Measurements from ENCODE around the gene BCL6B.

DNA sequence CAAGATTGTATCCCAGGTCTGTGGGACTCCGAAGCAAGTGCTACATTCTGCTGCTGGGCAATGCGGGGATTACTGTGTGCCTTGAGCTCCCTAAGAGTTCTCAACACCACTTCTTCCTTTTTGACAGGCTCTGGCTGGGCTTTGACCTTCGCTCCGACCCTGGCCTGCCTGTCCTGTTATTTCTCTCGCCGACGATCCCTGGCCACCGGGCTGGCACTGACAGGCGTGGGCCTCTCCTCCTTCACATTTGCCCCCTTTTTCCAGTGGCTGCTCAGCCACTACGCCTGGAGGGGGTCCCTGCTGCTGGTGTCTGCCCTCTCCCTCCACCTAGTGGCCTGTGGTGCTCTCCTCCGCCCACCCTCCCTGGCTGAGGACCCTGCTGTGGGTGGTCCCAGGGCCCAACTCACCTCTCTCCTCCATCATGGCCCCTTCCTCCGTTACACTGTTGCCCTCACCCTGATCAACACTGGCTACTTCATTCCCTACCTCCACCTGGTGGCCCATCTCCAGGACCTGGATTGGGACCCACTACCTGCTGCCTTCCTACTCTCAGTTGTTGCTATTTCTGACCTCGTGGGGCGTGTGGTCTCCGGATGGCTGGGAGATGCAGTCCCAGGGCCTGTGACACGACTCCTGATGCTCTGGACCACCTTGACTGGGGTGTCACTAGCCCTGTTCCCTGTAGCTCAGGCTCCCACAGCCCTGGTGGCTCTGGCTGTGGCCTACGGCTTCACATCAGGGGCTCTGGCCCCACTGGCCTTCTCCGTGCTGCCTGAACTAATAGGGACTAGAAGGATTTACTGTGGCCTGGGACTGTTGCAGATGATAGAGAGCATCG is 15.4 kb downstream of the BCL6B start:
- TF ChIP-seq, protein P1, sequence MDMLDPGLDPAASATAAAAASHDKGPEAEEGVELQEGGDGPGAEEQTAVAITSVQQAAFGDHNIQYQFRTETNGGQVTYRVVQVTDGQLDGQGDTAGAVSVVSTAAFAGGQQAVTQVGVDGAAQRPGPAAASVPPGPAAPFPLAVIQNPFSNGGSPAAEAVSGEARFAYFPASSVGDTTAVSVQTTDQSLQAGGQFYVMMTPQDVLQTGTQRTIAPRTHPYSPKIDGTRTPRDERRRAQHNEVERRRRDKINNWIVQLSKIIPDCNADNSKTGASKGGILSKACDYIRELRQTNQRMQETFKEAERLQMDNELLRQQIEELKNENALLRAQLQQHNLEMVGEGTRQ (IDR thresholded peaks at IDR 0.05; ENCODE audit: low read depth, low read length), result no peak
- TF ChIP-seq CEBPB (IDR thresholded peaks at IDR 0.05; ENCODE audit: low read depth, low read length) (no peak), ELK1 (IDR thresholded peaks at IDR 0.05; ENCODE audit: borderline replicate concordance, low read depth, low read length) (no peak), POLR2A (IDR thresholded peaks at IDR 0.05; ENCODE audit: low read depth, low read length) (no peak), MAFK (IDR thresholded peaks at IDR 0.05; ENCODE audit: low read depth, low read length) (no peak)
- TF ChIP-seq, protein P2, sequence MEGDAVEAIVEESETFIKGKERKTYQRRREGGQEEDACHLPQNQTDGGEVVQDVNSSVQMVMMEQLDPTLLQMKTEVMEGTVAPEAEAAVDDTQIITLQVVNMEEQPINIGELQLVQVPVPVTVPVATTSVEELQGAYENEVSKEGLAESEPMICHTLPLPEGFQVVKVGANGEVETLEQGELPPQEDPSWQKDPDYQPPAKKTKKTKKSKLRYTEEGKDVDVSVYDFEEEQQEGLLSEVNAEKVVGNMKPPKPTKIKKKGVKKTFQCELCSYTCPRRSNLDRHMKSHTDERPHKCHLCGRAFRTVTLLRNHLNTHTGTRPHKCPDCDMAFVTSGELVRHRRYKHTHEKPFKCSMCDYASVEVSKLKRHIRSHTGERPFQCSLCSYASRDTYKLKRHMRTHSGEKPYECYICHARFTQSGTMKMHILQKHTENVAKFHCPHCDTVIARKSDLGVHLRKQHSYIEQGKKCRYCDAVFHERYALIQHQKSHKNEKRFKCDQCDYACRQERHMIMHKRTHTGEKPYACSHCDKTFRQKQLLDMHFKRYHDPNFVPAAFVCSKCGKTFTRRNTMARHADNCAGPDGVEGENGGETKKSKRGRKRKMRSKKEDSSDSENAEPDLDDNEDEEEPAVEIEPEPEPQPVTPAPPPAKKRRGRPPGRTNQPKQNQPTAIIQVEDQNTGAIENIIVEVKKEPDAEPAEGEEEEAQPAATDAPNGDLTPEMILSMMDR (conservative IDR thresholded peaks at IDR 0.05; ENCODE audit: low read depth, low read length), result no peak
